Upper lobe of left lung (tissue), 6 donors: ENCODE measurements around the gene LSP1. TPM values are rescaled to one million over a fixed set of nuclear protein-coding genes. Genes with fewer than 3 reads are reported as not detected.

Source experiments
- ATAC-seq, 2 donors: fragments of 200-7000 bp; cut with Tn5 transposase; one replicate each; pipeline ENCODE4 v1.9.1; 2022; ENCODE audit warnings: mild to moderate bottlenecking in 2 of 2, moderate library complexity in 2 of 2; ENCODE audit not compliant: low FRiP score in 2 of 2
- DNase-seq, 2 donors: peaks; one replicate each; pipeline ENCODE4 v3.0.0-alpha.2; 2019 to 2020
- H3K27ac ChIP-seq, 4 donors: fragments of 200-600 bp; sonication (generic); one replicate each; pipeline ENCODE4 v1.5.1; 2016 to 2019
- H3K27me3 ChIP-seq, 4 donors: fragments of 200-600 bp; sonication (generic); one replicate each; pipeline ENCODE4 v1.5.1; 2017 to 2019
- H3K36me3 ChIP-seq, 4 donors: fragments of 200-600 bp; sonication (generic); one replicate each; pipeline ENCODE4 v1.5.1; 2016 to 2019
- H3K4me1 ChIP-seq, 4 donors: fragments of 200-600 bp; sonication (generic); one replicate each; pipeline ENCODE4 v1.5.1; 2018 to 2019
- H3K4me3 ChIP-seq, 4 donors: fragments of 200-600 bp; sonication (generic); one replicate each; pipeline ENCODE4 v1.5.1; 2017 to 2019; ENCODE audit warnings: mild to moderate bottlenecking in 2 of 4, moderate library complexity in 1 of 4
- H3K9me3 ChIP-seq, 4 donors: fragments of 200-600 bp; sonication (generic); one replicate each; pipeline ENCODE4 v1.5.1; 2018 to 2019
- EP300 ChIP-seq, 4 donors: sonication (generic); formaldehyde crosslinking; IDR thresholded peaks; one replicate each; pipeline ENCODE4 v1.5.1; 2017; ENCODE audit warnings: antibody characterized with exemption in 4 of 4, control low read depth in 2 of 4
- POLR2A ChIP-seq, 4 donors: fragments of 450-650 bp; IDR thresholded peaks; one replicate each; pipeline ENCODE4 v1.5.1; 2016 to 2017; ENCODE audit warnings: antibody characterized with exemption in 4 of 4, mild to moderate bottlenecking in 2 of 4
- POLR2AphosphoS5 ChIP-seq, 2 donors: sonication (generic); formaldehyde crosslinking; IDR thresholded peaks; one replicate each; pipeline ENCODE4 v1.5.1; 2017; ENCODE audit warnings: antibody characterized with exemption in 2 of 2
- WGBS, 2 donors: methylation state at CpG; one replicate each; pipeline ENCODE4 v1.1.5; 2017 to 2018; 5-methylcytosine and 5-hydroxymethylcytosine counted together
- total RNA-seq, 6 donors: library from RNA; depleted of rRNA in 4 of 6; stranded (reverse); fragments of >200 nt in 4 of 6; gene quantifications; one replicate each; pipeline versions ENCODE4 v1.1.0 to v1.2.1, GENCODE V29; 2016 to 2021
- TF ChIP-seq, protein P1 (sequence below), 6 experiments: fragments of 450-650 bp in 4 of 6; fragments of 200-600 bp in 2 of 6; sonication (generic) in 2 of 6; IDR thresholded peaks; one replicate each; pipeline ENCODE4 v1.5.1; 2016 to 2019; ENCODE audit warnings: antibody characterized with exemption in 6 of 6
- donor health status: DM: no; HTN: no; CAD: no; lungs with moderate emphysema.
- donor health status: DM: no; HTN: yes; CAD: no; lungs with severe emphysema.

LSP1 gene
- total RNA-seq, 6 donors from 2014 or later = 29.3 to 162 (median 66.2) TPM

- Histone ChIP-seq H3K4me1 (peaks cover 3 to 22% (median 4%) of the 10 kb centered on the region in 4 donors), H3K27me3 (no peaks in the 10 kb centered on the region), H3K9me3 (no peaks in the 10 kb centered on the region), H3K36me3 (no peaks in the 10 kb centered on the region), H3K27ac (no peak overlapping the region), H3K4me3 (no peak overlapping the region)
- DNase-seq (peak in 1 of 2 donors; percentile 53), ATAC-seq (peak in 1 of 2 donors; percentile 36)
- TF ChIP-seq POLR2AphosphoS5 (IDR thresholded peaks at IDR 0.05) (no peak), EP300 (IDR thresholded peaks at IDR 0.05) (no peak), POLR2A (IDR thresholded peaks at IDR 0.05) (no peak)
- TF ChIP-seq, protein P1, sequence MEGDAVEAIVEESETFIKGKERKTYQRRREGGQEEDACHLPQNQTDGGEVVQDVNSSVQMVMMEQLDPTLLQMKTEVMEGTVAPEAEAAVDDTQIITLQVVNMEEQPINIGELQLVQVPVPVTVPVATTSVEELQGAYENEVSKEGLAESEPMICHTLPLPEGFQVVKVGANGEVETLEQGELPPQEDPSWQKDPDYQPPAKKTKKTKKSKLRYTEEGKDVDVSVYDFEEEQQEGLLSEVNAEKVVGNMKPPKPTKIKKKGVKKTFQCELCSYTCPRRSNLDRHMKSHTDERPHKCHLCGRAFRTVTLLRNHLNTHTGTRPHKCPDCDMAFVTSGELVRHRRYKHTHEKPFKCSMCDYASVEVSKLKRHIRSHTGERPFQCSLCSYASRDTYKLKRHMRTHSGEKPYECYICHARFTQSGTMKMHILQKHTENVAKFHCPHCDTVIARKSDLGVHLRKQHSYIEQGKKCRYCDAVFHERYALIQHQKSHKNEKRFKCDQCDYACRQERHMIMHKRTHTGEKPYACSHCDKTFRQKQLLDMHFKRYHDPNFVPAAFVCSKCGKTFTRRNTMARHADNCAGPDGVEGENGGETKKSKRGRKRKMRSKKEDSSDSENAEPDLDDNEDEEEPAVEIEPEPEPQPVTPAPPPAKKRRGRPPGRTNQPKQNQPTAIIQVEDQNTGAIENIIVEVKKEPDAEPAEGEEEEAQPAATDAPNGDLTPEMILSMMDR (IDR thresholded peaks at IDR 0.05) = no peak
- 83 to 85% methylated on average over 8 to 9 of the region's 9 CpGs for WGBS, 2 donors
Measured at GRCh38 chr11:1858154-1858553, 5.3 kb downstream of the LSP1 start.

GRCh38 chr11:1858576-1858975 lies 5.7 kb downstream of the LSP1 start:
- 74 to 92% methylated on average over 6 to 7 of the region's 7 CpGs for WGBS, 2 donors
- Histone ChIP-seq H3K27me3 (no peaks in the 10 kb centered on the region), H3K4me3 (no peak overlapping the region), H3K36me3 (no peaks in the 10 kb centered on the region), H3K4me1 (peaks cover 7 to 26% (median 9%) of the 10 kb centered on the region in 4 donors), H3K9me3 (no peaks in the 10 kb centered on the region), H3K27ac (no peak overlapping the region)
- no peak for ATAC-seq
- DNase-seq = peak in 1 of 2 donors; percentile 40
- TF ChIP-seq EP300 (IDR thresholded peaks at IDR 0.05) (no peak), POLR2AphosphoS5 (IDR thresholded peaks at IDR 0.05) (no peak), POLR2A (IDR thresholded peaks at IDR 0.05) (no peak)
- TF ChIP-seq, protein P1 (IDR thresholded peaks at IDR 0.05) = no peak

- no peaks in the 10 kb centered on the region for H3K27me3 ChIP-seq
- no peak for ATAC-seq
- no peak for DNase-seq
- no peak overlapping the region for H3K4me3 ChIP-seq
- peaks cover 12 to 30% (median 13%) of the 10 kb centered on the region in 4 donors for H3K4me1 ChIP-seq
- no peaks in the 10 kb centered on the region for H3K9me3 ChIP-seq
- TF ChIP-seq, protein P1 (IDR thresholded peaks at IDR 0.05) = no peak
- TF ChIP-seq POLR2A (IDR thresholded peaks at IDR 0.05) (no peak), POLR2AphosphoS5 (IDR thresholded peaks at IDR 0.05) (no peak), EP300 (IDR thresholded peaks at IDR 0.05) (no peak)
- WGBS, 2 donors = 65 to 83% methylated on average over 2 to 4 of the region's 4 CpGs
- no peak overlapping the region for H3K27ac ChIP-seq
- no peaks in the 10 kb centered on the region for H3K36me3 ChIP-seq
Measured at GRCh38 chr11:1859004-1859403, 6.1 kb downstream of the LSP1 start.

GRCh38 chr11:1860108-1860507 lies 7.2 kb downstream of the LSP1 start:
- Histone ChIP-seq H3K9me3 (no peaks in the 10 kb centered on the region), H3K27me3 (no peaks in the 10 kb centered on the region), H3K27ac (no peak overlapping the region), H3K4me3 (no peak overlapping the region), H3K36me3 (no peaks in the 10 kb centered on the region), H3K4me1 (peaks cover 22 to 35% (median 24%) of the 10 kb centered on the region in 4 donors)
- DNase-seq (no peak), ATAC-seq (no peak)
- WGBS, 2 donors = 86 to 97% methylated on average over 1 of the region's 1 CpG
- TF ChIP-seq POLR2A (IDR thresholded peaks at IDR 0.05) (no peak), POLR2AphosphoS5 (IDR thresholded peaks at IDR 0.05) (no peak), EP300 (IDR thresholded peaks at IDR 0.05) (no peak)
- TF ChIP-seq, protein P1 (IDR thresholded peaks at IDR 0.05) = no peak
